ENCODE measurements around the gene GABRR1. TPM values are rescaled to one million over a fixed set of nuclear protein-coding genes. Genes with fewer than 3 reads are reported as not detected.

GABRR1 gene
- total RNA-seq, 1 donor from 2014 or later: not detected

DNA sequence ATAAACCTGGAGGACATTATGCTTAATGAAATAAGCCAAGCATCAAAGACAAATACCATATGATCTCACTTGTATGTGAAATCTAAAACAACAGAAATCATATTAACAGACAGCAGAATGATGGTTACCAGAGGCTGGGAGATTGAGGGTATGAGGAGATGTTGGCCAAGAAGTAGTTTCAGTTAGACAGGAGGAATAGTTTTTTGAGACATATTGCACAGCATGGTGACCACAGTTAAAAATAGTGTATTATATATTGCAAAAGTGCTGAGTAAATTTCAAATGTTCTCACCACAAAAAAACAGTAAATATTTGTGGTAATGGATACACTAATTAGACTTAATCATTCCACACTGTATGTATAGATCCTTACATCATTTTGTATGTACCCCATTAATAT is 1.8 kb downstream of the GABRR1 start:
- DNase-seq (ENCODE audit: low read depth): no peak
- TF ChIP-seq CTCF (IDR thresholded peaks at IDR 0.05; ENCODE audit: insufficient read depth, low read length, poor library complexity, severe bottlenecking): no peak
- no peaks in the 10 kb centered on the region for H3K36me3 ChIP-seq (ENCODE audit: control insufficient read depth, insufficient read depth, low read length)
- H3K27me3 ChIP-seq (ENCODE audit: control insufficient read depth, insufficient read depth, low read length): peaks cover 2% of the 10 kb centered on the region
- H3K4me3 ChIP-seq (ENCODE audit: low read depth, low read length): no peak overlapping the region

DNA sequence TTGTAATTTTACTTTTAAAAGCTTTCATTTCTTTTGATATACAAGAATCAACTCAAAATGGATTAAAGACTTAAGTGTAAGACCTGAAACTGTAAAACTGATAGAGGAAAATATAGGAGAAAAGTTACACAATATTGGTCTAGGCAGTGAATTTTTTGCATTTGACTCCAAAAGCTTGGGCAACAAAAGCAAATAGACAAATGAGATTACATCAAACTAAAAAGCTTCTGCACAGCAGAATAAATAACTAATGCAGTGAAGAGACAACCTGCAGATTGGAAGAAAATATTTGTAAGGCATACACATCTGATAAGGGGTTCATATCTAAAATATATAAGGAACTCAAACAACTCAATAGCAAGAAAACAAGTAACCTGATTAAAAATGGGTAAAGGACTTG is 3.0 kb downstream of the GABRR1 start:
- Histone ChIP-seq H3K4me3 (ENCODE audit: low read depth, low read length) (no peak overlapping the region), H3K36me3 (ENCODE audit: control insufficient read depth, insufficient read depth, low read length) (no peaks in the 10 kb centered on the region), H3K27me3 (ENCODE audit: control insufficient read depth, insufficient read depth, low read length) (peaks cover 2% of the 10 kb centered on the region)
- no peak for DNase-seq (ENCODE audit: low read depth)
- TF ChIP-seq CTCF (IDR thresholded peaks at IDR 0.05; ENCODE audit: insufficient read depth, low read length, poor library complexity, severe bottlenecking): no peak

GRCh38 chr6:89212472-89212871 is 4.7 kb downstream of the GABRR1 start:
- H3K27me3 ChIP-seq (ENCODE audit: control insufficient read depth, insufficient read depth, low read length): peaks cover 2% of the 10 kb centered on the region
- no peak for TF ChIP-seq CTCF (IDR thresholded peaks at IDR 0.05; ENCODE audit: insufficient read depth, low read length, poor library complexity, severe bottlenecking)
- H3K4me3 ChIP-seq (ENCODE audit: low read depth, low read length): no peak overlapping the region
- H3K36me3 ChIP-seq (ENCODE audit: control insufficient read depth, insufficient read depth, low read length): no peaks in the 10 kb centered on the region
- DNase-seq (ENCODE audit: low read depth): no peak

DNA sequence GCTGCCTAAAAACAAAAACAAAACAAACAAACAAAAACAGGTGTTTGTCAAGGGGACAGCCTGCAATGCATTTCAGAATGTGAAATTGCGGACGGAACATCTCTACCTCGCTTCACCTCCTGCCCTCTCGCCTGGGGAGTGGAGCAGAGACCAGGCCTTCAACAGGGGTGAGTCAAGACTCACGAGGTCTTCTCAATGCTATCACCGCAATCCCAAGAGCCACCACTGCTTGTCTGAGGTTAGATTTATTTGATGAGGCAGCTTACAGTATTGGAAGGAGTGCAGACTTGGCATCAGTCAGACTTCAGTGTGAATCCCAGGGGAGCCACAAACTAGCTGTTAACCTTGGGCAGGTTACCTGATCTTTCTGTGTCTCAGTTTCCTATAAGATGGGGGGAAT is 7.7 kb downstream of the GABRR1 start:
- H3K36me3 ChIP-seq (ENCODE audit: control insufficient read depth, insufficient read depth, low read length): no peaks in the 10 kb centered on the region
- no peak overlapping the region for H3K4me3 ChIP-seq (ENCODE audit: low read depth, low read length)
- no peak for DNase-seq (ENCODE audit: low read depth)
- H3K27me3 ChIP-seq (ENCODE audit: control insufficient read depth, insufficient read depth, low read length): no peaks in the 10 kb centered on the region
- no peak for TF ChIP-seq CTCF (IDR thresholded peaks at IDR 0.05; ENCODE audit: insufficient read depth, low read length, poor library complexity, severe bottlenecking)

DNA sequence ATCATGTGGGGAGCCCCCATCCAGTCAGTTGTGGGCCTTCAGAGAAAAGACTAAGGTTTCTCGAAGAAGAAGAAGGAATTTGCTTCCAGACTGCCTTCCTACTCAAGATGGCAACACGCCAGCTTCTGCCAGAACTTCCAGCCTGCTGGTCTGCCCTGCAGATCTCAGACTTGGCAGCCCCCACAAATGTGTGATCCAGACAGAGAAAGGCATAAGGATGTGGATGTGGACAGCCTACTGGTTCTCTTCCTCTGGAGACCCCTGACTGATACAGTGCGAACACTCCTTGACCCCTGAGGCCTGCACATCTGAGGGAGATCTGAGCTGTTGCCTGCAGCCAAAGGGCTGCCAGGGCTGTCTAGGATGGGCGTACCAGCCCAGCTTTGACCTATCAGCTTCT is 8.6 kb downstream of the GABRR1 start:
- no peaks in the 10 kb centered on the region for H3K36me3 ChIP-seq (ENCODE audit: control insufficient read depth, insufficient read depth, low read length)
- H3K27me3 ChIP-seq (ENCODE audit: control insufficient read depth, insufficient read depth, low read length): no peaks in the 10 kb centered on the region
- no peak for DNase-seq (ENCODE audit: low read depth)
- no peak overlapping the region for H3K4me3 ChIP-seq (ENCODE audit: low read depth, low read length)
- no peak for TF ChIP-seq CTCF (IDR thresholded peaks at IDR 0.05; ENCODE audit: insufficient read depth, low read length, poor library complexity, severe bottlenecking)

DNA sequence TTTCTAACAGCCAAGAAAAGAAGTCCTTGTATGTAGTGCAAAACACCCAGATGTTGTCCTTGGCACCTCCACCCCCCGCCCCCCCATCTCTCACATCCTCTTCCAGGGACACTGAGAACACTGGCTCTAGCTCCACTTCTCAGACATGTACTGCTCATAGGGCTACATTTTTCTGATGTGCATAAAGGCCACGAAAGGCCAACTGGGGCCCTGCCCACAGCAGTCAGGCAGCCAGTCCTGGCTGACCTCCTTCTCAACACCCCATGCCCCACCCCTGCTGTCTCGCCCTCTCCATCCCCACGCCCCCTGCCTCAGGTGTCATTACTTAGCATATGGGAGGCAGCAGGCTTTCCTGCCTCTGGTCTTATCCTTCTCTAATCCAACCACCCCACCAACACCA is 11.3 kb downstream of the GABRR1 start:
- no peak for TF ChIP-seq CTCF (IDR thresholded peaks at IDR 0.05; ENCODE audit: insufficient read depth, low read length, poor library complexity, severe bottlenecking)
- Histone ChIP-seq H3K36me3 (ENCODE audit: control insufficient read depth, insufficient read depth, low read length) (no peaks in the 10 kb centered on the region), H3K4me3 (ENCODE audit: low read depth, low read length) (no peak overlapping the region), H3K27me3 (ENCODE audit: control insufficient read depth, insufficient read depth, low read length) (no peaks in the 10 kb centered on the region)
- no peak for DNase-seq (ENCODE audit: low read depth)
